ENCODE data around the gene FGF2.
"Not testable (repeated sequence)": the region's sequence is repeated elsewhere in the genome, so short reads cannot be mapped to it uniquely, and the experiment has no call there.

FGF2 gene

DNA sequence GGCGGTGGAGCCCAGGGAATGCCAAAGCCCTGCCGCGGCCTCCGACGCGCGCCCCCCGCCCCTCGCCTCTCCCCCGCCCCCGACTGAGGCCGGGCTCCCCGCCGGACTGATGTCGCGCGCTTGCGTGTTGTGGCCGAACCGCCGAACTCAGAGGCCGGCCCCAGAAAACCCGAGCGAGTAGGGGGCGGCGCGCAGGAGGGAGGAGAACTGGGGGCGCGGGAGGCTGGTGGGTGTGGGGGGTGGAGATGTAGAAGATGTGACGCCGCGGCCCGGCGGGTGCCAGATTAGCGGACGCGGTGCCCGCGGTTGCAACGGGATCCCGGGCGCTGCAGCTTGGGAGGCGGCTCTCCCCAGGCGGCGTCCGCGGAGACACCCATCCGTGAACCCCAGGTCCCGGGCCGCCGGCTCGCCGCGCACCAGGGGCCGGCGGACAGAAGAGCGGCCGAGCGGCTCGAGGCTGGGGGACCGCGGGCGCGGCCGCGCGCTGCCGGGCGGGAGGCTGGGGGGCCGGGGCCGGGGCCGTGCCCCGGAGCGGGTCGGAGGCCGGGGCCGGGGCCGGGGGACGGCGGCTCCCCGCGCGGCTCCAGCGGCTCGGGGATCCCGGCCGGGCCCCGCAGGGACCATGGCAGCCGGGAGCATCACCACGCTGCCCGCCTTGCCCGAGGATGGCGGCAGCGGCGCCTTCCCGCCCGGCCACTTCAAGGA is at the start of gene FGF2:
TSS of gene FGF2 (plus strand) at position 279 of the 705 bp plus-strand sequence. CDS start at position 623, 344 bp downstream.
- no peak for DNase-seq (ENCODE audit: low read depth in 2 of 2, low spot score in 1 of 2)

DNA sequence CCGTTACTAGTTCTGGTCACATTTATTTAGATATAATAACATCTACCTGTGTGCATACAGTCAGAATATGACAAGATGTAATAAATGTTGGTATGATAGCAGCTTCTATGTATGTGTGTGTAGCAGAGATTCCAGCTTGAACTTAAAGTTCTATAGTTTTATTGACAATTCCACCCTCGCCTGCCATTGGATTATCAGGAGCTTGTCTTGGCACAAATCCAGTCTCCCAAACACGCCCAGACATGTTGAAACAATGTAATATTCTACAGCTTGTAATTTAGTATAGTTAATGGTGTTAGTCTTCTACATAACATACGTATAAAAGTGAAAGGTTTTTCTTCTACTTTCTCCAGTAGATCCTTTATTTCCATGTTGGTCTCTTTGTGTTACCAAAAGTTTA is 49.7 kb upstream of the FGF2 start:
- no peak for DNase-seq (ENCODE audit: low read depth in 2 of 2, low spot score in 1 of 2)

GRCh38 chr4:122777846-122778673 is 48.6 kb upstream of the FGF2 start:
- no peak for DNase-seq (ENCODE audit: low read depth in 2 of 2, low spot score in 1 of 2)

- no peak for DNase-seq (ENCODE audit: low read depth in 2 of 2, low spot score in 1 of 2)
Measured at GRCh38 chr4:122781486-122781885, 45.1 kb upstream of the FGF2 start.

DNA sequence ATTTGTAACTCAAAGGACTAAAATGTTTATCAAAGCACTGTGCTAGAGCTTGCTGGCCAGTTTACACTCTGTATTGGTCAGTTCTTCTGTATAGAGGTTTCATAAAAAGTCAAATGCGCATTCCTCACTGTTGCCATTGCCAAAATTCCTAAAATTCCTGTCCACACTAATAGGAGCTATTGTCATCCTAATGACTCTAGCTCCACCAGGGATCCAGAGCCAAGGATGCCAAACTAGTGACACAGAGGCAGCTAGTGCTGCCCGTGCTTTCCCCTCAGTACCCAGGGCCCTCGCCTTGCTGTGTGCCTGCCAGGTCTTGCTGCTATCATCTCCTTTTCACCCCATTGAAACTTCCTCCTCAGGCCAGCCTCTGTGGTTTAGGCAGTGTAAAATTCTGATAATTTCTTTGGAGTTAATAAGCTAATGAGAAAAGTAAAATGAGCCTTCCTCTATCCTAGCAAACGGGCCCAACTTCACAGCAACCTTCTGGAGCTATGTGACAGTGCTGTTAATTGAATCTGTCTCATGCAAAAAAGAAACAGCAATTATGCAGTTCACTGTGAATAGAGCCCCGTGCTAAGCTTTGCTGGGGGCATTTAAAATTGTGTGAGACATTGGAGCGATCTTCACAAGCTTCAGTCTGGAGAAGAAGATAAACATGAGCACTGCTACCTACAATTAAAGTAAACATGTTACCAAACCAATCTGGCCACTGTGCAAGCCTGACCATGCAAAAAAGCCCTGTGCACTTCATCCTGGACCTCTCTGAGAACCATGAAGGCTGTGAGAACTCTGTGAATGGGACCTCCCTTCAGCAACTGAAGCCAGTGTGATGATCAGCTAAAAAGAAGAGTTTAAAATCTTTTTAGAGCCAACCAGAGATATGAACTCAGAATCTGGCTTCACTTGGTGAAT is 43.1 kb upstream of the FGF2 start:
- no peak for DNase-seq (ENCODE audit: low read depth in 2 of 2, low spot score in 1 of 2)

- no peak for DNase-seq (ENCODE audit: low read depth in 2 of 2, low spot score in 1 of 2)
Measured at GRCh38 chr4:122784261-122784660, 42.4 kb upstream of the FGF2 start.

DNA sequence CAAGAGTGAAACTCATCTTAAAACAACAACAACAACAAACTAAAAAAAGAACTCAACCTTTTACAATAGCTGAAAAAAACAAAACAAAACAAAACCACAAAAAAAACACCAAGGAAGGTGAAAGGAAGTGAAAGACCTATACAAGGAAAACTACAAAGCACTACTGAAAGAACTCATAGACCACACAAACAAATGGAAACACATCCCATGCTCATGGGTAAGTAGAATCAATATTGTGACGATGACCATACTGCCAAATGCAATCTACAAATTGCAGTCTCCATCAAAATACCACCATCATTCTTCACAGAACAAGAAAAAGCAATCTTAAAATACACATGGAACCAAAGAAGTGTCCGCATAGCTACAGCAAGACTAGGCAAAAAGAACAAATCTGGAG is 41.5 kb upstream of the FGF2 start:
- no peak for DNase-seq (ENCODE audit: low read depth in 2 of 2, low spot score in 1 of 2)

DNA sequence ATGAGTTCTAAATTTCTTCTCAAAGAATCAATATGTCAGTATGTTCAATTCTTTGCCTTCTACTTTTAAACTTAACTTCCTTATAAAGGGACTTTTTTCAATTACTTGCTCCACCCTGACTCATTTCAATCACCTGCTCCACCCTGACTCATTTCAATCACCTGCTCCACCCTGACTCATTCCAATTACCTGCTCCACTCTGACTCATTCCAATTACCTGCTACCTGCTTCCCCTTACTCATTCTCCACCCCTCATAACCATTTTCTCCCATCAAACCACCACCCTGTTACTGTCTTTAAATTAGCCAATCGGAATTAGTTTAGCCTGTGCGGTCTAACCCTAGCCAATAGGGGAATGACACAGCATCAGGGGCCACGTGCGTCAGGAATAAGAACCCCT is 40.3 kb upstream of the FGF2 start:
- not testable (repeated sequence) for DNase-seq (ENCODE audit: low read depth in 2 of 2, low spot score in 1 of 2)

DNA sequence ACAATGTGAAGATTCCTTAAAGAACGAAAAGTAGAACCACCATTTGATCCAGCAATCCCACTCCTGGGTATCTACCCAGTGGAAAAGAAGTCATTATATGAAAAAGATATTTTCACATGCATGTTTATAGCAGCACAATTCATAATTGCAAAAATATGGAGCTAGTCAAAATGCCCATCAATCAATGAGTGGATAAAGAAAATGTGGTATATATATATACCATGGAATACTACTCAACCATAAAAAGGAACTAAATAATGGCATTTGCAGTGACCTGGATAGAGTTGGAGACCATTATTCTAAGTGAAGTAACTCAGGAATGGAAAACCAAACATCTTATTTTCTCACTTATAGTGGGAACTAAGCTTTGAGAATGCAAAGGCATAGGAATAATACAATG is 39.7 kb upstream of the FGF2 start:
- DNase-seq (ENCODE audit: low read depth in 2 of 2, low spot score in 1 of 2) = not testable (repeated sequence)

DNA sequence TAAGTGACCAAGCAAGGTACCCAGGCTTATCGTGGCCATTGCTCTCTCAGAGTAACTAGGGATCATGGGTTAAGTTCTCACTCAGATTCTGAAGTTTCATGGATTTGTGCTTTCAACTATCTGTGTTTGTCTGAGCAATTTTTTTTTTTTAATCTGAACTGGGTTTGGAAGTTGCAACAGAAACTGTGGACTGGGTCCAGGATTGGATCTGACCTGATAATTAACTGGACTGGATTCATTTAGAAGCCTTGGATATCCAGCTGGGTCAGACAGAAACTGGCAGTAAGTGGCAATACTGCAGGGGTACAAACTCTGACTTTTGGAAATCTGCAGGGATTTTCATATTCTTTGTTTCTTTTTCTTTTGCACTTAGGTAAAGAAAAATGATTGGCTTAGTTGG is 38.7 kb upstream of the FGF2 start:
- no peak for DNase-seq (ENCODE audit: low read depth in 2 of 2, low spot score in 1 of 2)

- no peak for DNase-seq (ENCODE audit: low read depth in 2 of 2, low spot score in 1 of 2)
Measured at GRCh38 chr4:122788935-122789334, 37.7 kb upstream of the FGF2 start.

GRCh38 chr4:122793811-122794210 is 32.8 kb upstream of the FGF2 start:
- no peak for DNase-seq (ENCODE audit: low read depth in 2 of 2, low spot score in 1 of 2)

DNA sequence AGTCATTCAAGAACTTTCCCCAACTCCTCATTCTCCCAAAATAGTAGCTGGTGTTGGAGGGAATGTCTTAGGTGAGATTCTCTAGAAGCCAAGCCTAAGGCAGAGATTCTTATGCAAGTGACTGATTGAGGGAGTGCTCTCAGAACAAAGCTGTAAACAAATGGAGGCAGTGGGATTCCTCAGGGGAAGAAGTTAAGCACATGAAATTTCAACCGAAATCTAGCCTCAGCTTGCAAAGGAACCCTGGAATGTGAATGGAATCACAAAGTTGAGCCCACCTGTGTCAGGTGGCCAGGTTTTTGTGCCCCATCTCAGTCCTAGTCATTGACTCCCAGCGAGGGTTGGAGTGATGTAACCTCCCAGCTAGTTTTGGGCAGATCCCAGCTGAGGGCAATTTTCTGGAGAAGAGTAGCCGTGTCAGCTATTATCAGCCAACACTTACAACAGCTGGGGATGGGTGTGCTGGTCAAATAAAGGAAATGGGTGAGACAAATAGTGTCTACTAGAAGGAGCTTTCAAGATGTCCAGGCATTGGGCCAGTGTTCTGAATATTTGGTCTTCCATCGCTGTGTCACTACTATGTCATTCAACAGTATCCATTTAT is 29.7 kb upstream of the FGF2 start:
- no peak for DNase-seq (ENCODE audit: low read depth in 2 of 2, low spot score in 1 of 2)

DNA sequence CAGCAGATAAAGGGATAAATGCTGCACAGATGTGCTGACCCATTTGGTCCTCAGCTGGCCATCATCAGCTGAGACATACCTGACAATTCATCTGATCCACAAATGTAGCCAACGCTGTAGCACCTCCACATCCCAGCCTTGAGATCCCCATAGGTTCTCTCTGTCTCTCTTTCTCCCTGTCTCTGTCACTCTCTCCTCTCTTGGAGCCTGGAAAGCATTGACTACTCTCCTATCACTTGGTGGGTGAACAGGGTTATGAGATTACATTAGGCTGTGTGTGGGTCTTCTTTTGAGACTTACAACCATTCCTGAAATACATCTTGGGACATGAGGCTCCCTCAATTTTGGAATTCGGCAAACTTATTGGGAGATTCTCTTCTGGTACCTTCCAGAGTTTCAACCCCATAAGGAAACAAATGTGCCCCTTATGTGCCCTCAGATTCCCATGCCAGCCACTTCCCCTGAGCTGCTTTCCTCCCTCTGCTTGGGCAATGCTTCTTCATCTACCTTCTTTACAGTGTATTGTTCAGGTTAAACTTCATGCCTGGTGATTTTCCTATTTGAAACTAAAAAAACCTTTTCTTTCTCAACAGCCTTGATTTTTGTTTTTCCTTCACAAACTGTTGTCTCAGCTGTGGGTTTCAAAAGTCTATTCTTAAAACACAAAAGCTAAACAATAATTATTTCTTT is 29.1 kb upstream of the FGF2 start:
- DNase-seq (ENCODE audit: low read depth in 2 of 2, low spot score in 1 of 2) = no peak

DNA sequence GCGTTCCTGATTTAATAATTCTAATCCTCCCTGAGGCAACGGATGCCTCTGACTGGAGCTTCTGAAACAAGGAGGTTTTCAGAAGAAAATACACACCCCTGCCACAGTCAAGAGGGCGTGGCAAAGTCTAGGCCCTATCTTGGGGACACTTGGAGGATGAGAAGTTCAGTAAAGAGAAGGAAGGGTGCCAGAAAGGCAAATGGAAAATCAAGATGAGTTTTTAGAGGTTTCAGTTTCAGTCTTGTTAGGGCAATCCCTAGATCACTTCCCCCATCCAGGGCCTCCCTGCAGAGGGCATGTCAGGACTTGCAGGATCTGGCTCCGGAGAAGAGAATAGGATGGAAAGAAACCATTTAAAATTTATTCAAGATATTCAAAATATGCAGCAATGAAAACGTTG is 28.5 kb upstream of the FGF2 start:
- DNase-seq (ENCODE audit: low read depth in 2 of 2, low spot score in 1 of 2) = no peak

DNA sequence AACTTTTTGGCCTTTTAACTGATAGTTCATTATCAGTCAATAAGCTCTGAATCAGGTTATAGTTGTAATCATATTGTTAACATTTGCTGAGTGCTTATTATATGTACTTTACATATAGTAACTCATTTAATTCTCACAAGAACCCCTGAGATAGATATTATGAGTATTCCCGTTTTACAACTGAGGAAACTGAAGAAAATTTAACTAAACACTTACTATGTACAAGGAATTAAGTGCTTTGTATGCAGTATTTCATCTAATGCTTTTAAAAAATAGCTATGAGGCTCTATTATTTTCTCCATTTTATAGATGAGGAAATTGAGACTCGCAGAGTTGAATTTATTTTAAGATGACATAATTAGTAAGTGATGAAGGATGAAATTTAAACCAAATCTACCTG is 27.7 kb upstream of the FGF2 start:
- no peak for DNase-seq (ENCODE audit: low read depth in 2 of 2, low spot score in 1 of 2)

DNA sequence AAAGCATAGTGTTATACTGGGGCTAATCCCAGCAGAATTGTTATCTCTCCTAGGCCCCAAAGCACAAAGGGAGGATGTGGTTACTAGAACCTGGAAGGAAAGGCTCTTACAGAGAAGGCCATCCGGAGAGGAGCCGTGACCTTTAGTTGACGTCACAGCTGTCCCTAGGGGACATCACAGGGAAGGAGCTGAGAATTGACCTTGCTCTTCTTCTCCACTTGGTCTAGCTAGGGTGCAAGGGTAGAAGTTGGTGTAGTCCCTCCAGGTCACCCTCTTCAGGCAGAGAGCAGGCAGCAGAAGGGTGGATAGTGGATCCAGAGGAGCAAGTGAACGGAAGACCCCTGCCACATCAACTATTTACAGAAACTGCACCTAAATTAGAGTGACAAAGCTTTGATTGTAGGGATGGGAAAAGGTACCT is 22.8 kb upstream of the FGF2 start:
- DNase-seq (ENCODE audit: low read depth in 2 of 2, low spot score in 1 of 2) = no peak

DNA sequence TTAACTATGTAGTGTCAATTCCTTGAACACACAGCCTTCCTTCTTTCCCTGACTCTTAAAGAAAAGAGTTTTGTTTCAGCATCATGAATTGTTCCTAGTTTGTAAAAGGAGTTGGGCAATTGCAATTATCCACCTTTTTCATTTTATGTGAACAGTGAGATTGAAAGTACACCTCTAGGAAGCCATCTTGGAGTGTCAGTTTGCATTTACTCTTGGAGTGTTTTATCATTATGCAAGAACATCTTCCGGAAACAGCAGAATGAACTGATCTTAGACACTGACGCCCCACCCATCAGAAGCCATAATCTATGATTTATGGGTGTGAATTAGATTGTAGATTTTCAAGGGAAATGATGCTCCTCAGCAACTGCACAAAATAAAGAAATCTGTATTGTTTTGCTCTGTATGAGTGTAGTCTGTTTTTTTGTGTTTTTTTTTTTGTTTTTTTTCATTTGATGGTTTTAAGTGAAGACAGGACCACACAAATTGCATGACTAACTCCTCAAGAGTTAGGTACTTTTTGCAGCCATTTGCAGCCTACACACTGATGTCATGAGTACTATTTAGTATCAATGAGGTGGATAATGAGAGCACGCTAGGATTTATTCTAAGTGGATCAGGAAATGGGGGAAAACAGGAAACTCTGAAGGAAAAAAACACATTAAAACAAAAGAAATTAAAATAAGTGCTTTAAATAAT is 19.5 kb upstream of the FGF2 start:
- no peak for DNase-seq (ENCODE audit: low read depth in 2 of 2, low spot score in 1 of 2)

- DNase-seq (ENCODE audit: low read depth in 2 of 2, low spot score in 1 of 2) = no peak
Measured at GRCh38 chr4:122810669-122811068, 16.0 kb upstream of the FGF2 start.

- not testable (repeated sequence) for DNase-seq (ENCODE audit: low read depth in 2 of 2, low spot score in 1 of 2)
Measured at GRCh38 chr4:122811781-122812180, 14.8 kb upstream of the FGF2 start.

All from stimulated activated CD8-positive, alpha-beta memory T cell treated with anti-CD3 and anti-CD28 coated beads, Interleukin-4, amount 100 ng/mL, for 4 hours (primary cell).